ENCODE results near the gene CADPS2.

CADPS2 gene

GRCh38 chr7:122343601-122344302 lies 542.5 kb downstream of the CADPS2 start:
- no peaks in the 10 kb centered on the region for H3K27me3 ChIP-seq (replicated peaks)
- in situ Hi-C loops (cut with HindIII; ENCODE audit: low pct_ligation_motif_present, low sequenced_read_pairs), result no loop called here
- no peak for TF ChIP-seq CTCF (IDR thresholded peaks at IDR 0.05; ENCODE audit: low read depth, low read length, missing control alignments)
- no peaks in the 10 kb centered on the region for H3K36me3 ChIP-seq (replicated peaks)
- no peak for DNase-seq
- H3K27ac ChIP-seq, result no peak overlapping the region
- no peak overlapping the region for H3K4me3 ChIP-seq (ENCODE audit: low read depth, low read length)

- Histone ChIP-seq H3K36me3 (replicated peaks) (no peaks in the 10 kb centered on the region), H3K27me3 (replicated peaks) (no peaks in the 10 kb centered on the region), H3K27ac (no peak overlapping the region), H3K4me3 (ENCODE audit: low read depth, low read length) (no peak overlapping the region)
- no peak for TF ChIP-seq CTCF (IDR thresholded peaks at IDR 0.05; ENCODE audit: low read depth, low read length, missing control alignments)
- no peak for DNase-seq
- in situ Hi-C loops (cut with HindIII; ENCODE audit: low pct_ligation_motif_present, low sequenced_read_pairs), result no loop called here
Observed at GRCh38 chr7:122340427-122340826, 545.8 kb downstream of the CADPS2 start.

- in situ Hi-C loops (cut with HindIII; ENCODE audit: low pct_ligation_motif_present, low sequenced_read_pairs), result no loop called here
- Histone ChIP-seq H3K27me3 (replicated peaks) (no peaks in the 10 kb centered on the region), H3K4me3 (ENCODE audit: low read depth, low read length) (no peak overlapping the region), H3K27ac (no peak overlapping the region), H3K36me3 (replicated peaks) (no peaks in the 10 kb centered on the region)
- DNase-seq, result no peak
- no peak for TF ChIP-seq CTCF (IDR thresholded peaks at IDR 0.05; ENCODE audit: low read depth, low read length, missing control alignments)
Observed at GRCh38 chr7:122339145-122339904, 546.9 kb downstream of the CADPS2 start.

- DNase-seq, result no peak
- H3K36me3 ChIP-seq (replicated peaks), result no peaks in the 10 kb centered on the region
- no peak overlapping the region for H3K4me3 ChIP-seq (ENCODE audit: low read depth, low read length)
- H3K27ac ChIP-seq, result no peak overlapping the region
- no peak for TF ChIP-seq CTCF (IDR thresholded peaks at IDR 0.05; ENCODE audit: low read depth, low read length, missing control alignments)
- in situ Hi-C loops (cut with HindIII; ENCODE audit: low pct_ligation_motif_present, low sequenced_read_pairs), result no loop called here
- no peaks in the 10 kb centered on the region for H3K27me3 ChIP-seq (replicated peaks)
Observed at GRCh38 chr7:122337011-122337410, 549.2 kb downstream of the CADPS2 start.

- no peaks in the 10 kb centered on the region for H3K27me3 ChIP-seq (replicated peaks)
- H3K36me3 ChIP-seq (replicated peaks), result no peaks in the 10 kb centered on the region
- no peak for TF ChIP-seq CTCF (IDR thresholded peaks at IDR 0.05; ENCODE audit: low read depth, low read length, missing control alignments)
- no peak for DNase-seq
- H3K4me3 ChIP-seq (ENCODE audit: low read depth, low read length), result no peak overlapping the region
- in situ Hi-C loops (cut with HindIII; ENCODE audit: low pct_ligation_motif_present, low sequenced_read_pairs), result no loop called here
- H3K27ac ChIP-seq, result no peak overlapping the region
Observed at GRCh38 chr7:122329145-122329802, 557.0 kb downstream of the CADPS2 start.

All from brain microvascular endothelial cell (primary cell).